ENCODE measurements around the gene KLHL36. TPM values are rescaled to one million over a fixed set of nuclear protein-coding genes. Genes with fewer than 3 reads are reported as not detected.

KLHL36 gene
- total RNA-seq, 1 experiment from 2014 or later = 46.0 TPM

DNA sequence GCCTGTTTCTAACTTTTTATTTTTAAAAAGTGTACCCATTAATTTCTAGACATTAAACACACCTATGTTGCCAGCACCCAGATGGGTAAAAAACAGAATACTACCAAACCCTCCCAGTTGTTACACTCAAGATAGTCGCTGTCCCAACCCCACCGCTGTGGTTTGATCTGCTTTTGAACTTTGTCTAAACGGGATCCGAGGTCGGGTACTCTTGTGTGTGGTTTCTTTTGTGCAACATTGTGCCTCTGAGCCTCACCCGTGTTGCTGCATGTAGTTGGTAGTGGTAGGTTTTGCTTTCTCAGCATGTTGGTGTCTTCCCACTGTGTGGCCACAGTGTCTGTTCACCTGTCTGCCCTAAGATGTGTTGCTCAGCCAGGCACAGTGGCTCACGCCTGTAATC lies 4.3 kb downstream of the KLHL36 start:
- H3K4me1 ChIP-seq (ENCODE audit: control insufficient read depth, insufficient read depth, low read length) = peaks cover 6% of the 10 kb centered on the region
- ChIA-PET CTCF (no interaction called here), POLR2A (no interaction called here)
- DNase-seq (ENCODE audit: low read depth, low spot score) (no peak), ATAC-seq (no peak)
- no peak for TF ChIP-seq TCF7L2 (IDR thresholded peaks at IDR 0.05; ENCODE audit: low read depth, low read length)
- TF ChIP-seq, protein P1, sequence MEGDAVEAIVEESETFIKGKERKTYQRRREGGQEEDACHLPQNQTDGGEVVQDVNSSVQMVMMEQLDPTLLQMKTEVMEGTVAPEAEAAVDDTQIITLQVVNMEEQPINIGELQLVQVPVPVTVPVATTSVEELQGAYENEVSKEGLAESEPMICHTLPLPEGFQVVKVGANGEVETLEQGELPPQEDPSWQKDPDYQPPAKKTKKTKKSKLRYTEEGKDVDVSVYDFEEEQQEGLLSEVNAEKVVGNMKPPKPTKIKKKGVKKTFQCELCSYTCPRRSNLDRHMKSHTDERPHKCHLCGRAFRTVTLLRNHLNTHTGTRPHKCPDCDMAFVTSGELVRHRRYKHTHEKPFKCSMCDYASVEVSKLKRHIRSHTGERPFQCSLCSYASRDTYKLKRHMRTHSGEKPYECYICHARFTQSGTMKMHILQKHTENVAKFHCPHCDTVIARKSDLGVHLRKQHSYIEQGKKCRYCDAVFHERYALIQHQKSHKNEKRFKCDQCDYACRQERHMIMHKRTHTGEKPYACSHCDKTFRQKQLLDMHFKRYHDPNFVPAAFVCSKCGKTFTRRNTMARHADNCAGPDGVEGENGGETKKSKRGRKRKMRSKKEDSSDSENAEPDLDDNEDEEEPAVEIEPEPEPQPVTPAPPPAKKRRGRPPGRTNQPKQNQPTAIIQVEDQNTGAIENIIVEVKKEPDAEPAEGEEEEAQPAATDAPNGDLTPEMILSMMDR (IDR thresholded peaks at IDR 0.05) = no peak
- TF ChIP-seq, protein P2, sequence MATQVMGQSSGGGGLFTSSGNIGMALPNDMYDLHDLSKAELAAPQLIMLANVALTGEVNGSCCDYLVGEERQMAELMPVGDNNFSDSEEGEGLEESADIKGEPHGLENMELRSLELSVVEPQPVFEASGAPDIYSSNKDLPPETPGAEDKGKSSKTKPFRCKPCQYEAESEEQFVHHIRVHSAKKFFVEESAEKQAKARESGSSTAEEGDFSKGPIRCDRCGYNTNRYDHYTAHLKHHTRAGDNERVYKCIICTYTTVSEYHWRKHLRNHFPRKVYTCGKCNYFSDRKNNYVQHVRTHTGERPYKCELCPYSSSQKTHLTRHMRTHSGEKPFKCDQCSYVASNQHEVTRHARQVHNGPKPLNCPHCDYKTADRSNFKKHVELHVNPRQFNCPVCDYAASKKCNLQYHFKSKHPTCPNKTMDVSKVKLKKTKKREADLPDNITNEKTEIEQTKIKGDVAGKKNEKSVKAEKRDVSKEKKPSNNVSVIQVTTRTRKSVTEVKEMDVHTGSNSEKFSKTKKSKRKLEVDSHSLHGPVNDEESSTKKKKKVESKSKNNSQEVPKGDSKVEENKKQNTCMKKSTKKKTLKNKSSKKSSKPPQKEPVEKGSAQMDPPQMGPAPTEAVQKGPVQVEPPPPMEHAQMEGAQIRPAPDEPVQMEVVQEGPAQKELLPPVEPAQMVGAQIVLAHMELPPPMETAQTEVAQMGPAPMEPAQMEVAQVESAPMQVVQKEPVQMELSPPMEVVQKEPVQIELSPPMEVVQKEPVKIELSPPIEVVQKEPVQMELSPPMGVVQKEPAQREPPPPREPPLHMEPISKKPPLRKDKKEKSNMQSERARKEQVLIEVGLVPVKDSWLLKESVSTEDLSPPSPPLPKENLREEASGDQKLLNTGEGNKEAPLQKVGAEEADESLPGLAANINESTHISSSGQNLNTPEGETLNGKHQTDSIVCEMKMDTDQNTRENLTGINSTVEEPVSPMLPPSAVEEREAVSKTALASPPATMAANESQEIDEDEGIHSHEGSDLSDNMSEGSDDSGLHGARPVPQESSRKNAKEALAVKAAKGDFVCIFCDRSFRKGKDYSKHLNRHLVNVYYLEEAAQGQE (IDR thresholded peaks at IDR 0.05; ENCODE audit: insufficient read depth in 1 of 2, low read depth in 2 of 2, low read length in 1 of 2) = no peak
- no peak for TF ChIP-seq SIN3A (IDR thresholded peaks at IDR 0.05; ENCODE audit: borderline replicate concordance, insufficient read depth, low read depth, low read length)
- TF ChIP-seq POLR2AphosphoS5 (IDR thresholded peaks at IDR 0.05; ENCODE audit: low read depth, low read length) = no peak
- H3K9me3 ChIP-seq (ENCODE audit: control insufficient read depth, insufficient read depth, low read depth, low read length) = no peaks in the 10 kb centered on the region
- H3K27ac ChIP-seq (ENCODE audit: low read length) = no peak overlapping the region
- in situ Hi-C loops (cut with HindIII; ENCODE audit: low pct_unique_long_range_greater_than_20kb, low sequenced_read_pairs) (no loop called here), intact Hi-C loops (cut with micrococcal nuclease; ENCODE audit: unreplicated experiment) (no loop called here)
- no TSS peak for BruUV-seq (replicated peaks)
- no peak overlapping the region for H3K4me3 ChIP-seq (ENCODE audit: low read depth in 2 of 2, low read length in 2 of 2)
- H3K36me3 ChIP-seq (ENCODE audit: control insufficient read depth, insufficient read depth, low read length) = no peaks in the 10 kb centered on the region; the same call in 1 of the 2 replicates
- no peaks in the 10 kb centered on the region for H3K27me3 ChIP-seq (ENCODE audit: control insufficient read depth, insufficient read depth, low read length)

DNA sequence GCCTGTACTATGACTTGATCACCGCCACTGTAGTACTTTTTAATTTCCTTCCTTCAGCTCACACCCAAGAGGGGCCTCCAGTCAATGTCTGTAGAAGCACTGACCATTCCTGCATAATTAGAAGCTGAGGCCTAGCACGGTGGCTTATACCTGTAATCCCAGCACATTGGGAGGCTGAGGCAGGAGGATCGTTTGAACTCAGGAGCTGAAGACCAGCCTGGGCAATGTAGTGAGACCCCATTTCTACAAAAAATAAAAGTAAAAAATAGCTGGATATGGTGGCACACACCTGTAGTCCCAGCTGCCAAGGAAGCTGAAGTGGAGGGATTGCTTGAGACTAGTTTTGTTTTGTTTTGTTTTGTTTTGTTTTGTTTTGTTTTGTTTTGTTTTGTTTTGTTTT lies 5.9 kb downstream of the KLHL36 start:
- no peaks in the 10 kb centered on the region for H3K27me3 ChIP-seq (ENCODE audit: control insufficient read depth, insufficient read depth, low read length)
- ChIA-PET CTCF (no interaction called here), POLR2A (interaction anchor here (0.7 kb wide), 1 partner anchor 695 kb away, joined by 7 read pairs; no protein-coding TSS in a partner anchor)
- no peaks in the 10 kb centered on the region for H3K36me3 ChIP-seq (ENCODE audit: control insufficient read depth, insufficient read depth, low read length)
- BruUV-seq (replicated peaks) = no TSS peak
- TF ChIP-seq, protein P1 (IDR thresholded peaks at IDR 0.05) = no peak
- TF ChIP-seq POLR2AphosphoS5 (IDR thresholded peaks at IDR 0.05; ENCODE audit: low read depth, low read length) (no peak), SIN3A (IDR thresholded peaks at IDR 0.05; ENCODE audit: borderline replicate concordance, insufficient read depth, low read depth, low read length) (no peak), TCF7L2 (IDR thresholded peaks at IDR 0.05; ENCODE audit: low read depth, low read length) (no peak)
- TF ChIP-seq, protein P2 (IDR thresholded peaks at IDR 0.05; ENCODE audit: insufficient read depth in 1 of 2, low read depth in 2 of 2, low read length in 1 of 2) = no peak
- ATAC-seq (no peak), DNase-seq (ENCODE audit: low read depth, low spot score) (no peak)
- no peak overlapping the region for H3K27ac ChIP-seq (ENCODE audit: low read length)
- H3K4me3 ChIP-seq (ENCODE audit: low read depth in 2 of 2, low read length in 2 of 2) = no peak overlapping the region
- no peaks in the 10 kb centered on the region for H3K9me3 ChIP-seq (ENCODE audit: control insufficient read depth, insufficient read depth, low read depth, low read length)
- H3K4me1 ChIP-seq (ENCODE audit: control insufficient read depth, insufficient read depth, low read length) = peaks cover 4% of the 10 kb centered on the region; the same call in 1 of the 2 replicates
- in situ Hi-C loops (cut with HindIII; ENCODE audit: low pct_unique_long_range_greater_than_20kb, low sequenced_read_pairs) = no loop called here
- intact Hi-C loops (cut with micrococcal nuclease; ENCODE audit: unreplicated experiment) = no loop called here
